ENCODE results near the gene SLC25A43.
"Not testable (repeated sequence)": the region's sequence is repeated elsewhere in the genome, so short reads cannot be mapped to it uniquely, and the experiment has no call there.

SLC25A43 gene

DNA sequence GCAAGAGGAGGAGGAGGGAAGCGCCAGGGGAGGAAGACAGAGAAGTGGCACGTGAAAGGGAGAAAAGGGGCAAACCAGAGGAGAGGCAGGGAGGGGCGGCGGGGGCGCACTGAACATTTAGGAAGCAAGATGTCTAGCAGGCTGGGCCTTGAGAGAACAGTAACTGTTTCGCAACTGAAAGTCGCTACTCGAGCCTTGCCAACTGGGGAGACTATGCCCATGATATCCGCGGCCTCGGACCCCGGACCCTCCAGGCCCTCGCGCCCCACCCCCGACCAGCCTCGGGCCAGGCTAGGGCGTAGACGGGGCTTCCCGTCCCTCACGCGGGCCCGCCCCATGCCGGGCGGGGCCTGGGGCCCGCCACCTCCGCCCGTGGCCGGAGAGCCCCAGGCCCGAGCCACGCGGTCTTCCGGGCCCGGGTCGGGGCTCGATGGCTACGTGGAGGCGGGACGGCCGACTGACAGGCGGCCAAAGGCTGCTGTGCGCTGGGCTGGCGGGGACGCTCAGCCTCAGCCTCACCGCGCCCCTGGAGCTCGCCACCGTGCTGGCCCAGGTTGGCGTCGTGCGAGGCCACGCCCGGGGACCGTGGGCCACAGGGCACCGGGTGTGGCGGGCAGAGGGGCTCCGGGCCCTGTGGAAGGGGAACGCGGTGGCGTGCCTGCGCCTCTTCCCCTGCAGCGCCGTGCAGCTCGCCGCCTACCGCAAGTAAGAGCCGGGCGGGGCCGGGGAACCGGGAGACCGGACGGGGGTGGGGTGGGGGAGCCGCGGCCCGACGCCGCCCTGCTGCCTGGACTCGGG is at the start of gene SLC25A43:
Gene SLC25A43, plus strand, starts transcription at position 363 of the 798 bp plus-strand sequence. Its CDS starts 68 bp downstream, at position 431.
- peak; percentile 59 for DNase-seq
- no peaks in the 10 kb centered on the region for H3K36me3 Mint-ChIP-seq (ENCODE audit: low read depth)
- H3K4me3 Mint-ChIP-seq = peak within 1 kb of the TSS; percentile 72
- H3K27me3 Mint-ChIP-seq = peaks cover 14% of the 10 kb centered on the region
- H3K4me1 Mint-ChIP-seq (ENCODE audit: low read depth) = peaks cover 13% of the 10 kb centered on the region
- H3K27ac Mint-ChIP-seq = peak within 1 kb of the TSS; percentile 79
- no peaks in the 10 kb centered on the region for H3K9me3 Mint-ChIP-seq

DNA sequence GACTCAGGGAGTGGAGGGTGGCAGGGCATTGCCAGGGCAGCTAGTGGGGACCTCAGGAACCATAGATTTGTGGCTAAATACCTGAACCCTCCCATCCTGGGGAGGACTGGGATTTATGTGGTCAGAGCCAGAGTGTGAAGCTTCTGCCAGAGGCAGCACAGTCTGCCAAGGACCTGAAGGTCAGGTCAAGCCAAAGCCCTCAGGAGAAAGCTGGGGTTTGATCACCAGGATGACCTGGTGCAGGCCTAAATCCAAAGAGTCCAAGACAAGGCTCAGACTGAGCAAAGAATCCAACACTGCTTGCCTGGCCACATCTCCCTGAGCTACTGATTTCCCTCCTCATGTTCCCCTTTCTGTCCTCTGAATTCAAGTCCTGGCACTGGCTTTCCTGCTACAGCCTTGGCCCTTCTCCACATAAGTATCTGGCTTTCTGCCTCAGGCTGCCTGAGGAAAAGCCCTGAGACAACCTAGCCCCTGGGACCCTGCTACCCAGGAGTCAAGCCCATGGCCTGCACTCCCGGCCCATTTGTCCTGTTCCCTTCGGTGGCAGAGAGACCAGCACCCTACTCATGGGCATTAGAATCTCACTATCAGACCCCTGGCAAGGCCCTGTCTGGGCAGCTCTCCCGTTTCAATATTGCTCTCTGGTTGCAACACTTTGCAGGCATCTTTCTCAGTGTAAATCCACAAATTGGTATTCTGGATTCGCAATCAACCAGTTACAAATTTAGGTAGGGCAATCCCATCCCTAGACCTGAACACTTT is 39.3 kb upstream of the SLC25A43 start:
- Mint-ChIP-seq H3K27me3 (peaks cover 23% of the 10 kb centered on the region), H3K27ac (no peak overlapping the region), H3K4me1 (ENCODE audit: low read depth) (no peaks in the 10 kb centered on the region), H3K4me3 (no peak overlapping the region), H3K9me3 (no peaks in the 10 kb centered on the region), H3K36me3 (ENCODE audit: low read depth) (no peaks in the 10 kb centered on the region)
- DNase-seq = no peak

DNA sequence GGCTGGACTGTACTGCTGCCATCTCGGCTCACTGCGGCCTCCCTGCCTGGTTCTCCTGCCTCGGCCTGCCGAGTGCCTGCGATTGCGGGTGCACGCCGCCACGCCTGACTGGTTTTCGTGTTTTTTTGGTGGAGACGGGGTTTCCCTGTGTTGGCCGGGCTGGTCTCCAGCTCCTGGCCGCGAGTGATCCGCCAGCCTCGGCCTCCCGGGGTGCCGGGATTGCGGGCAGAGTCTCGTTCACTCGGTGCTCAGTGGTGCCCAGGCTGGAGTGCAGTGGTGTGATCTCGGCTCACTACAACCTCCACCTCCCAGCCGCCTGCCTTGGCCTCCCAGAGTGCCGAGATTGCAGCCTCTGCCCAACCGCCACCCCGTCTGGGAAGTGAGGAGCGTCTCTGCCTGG is 37.7 kb upstream of the SLC25A43 start:
- peaks cover 21% of the 10 kb centered on the region for H3K27me3 Mint-ChIP-seq
- H3K27ac Mint-ChIP-seq; DNase-seq; H3K36me3 Mint-ChIP-seq (ENCODE audit: low read depth); H3K4me1 Mint-ChIP-seq (ENCODE audit: low read depth); H3K9me3 Mint-ChIP-seq; H3K4me3 Mint-ChIP-seq: not testable (repeated sequence)

DNA sequence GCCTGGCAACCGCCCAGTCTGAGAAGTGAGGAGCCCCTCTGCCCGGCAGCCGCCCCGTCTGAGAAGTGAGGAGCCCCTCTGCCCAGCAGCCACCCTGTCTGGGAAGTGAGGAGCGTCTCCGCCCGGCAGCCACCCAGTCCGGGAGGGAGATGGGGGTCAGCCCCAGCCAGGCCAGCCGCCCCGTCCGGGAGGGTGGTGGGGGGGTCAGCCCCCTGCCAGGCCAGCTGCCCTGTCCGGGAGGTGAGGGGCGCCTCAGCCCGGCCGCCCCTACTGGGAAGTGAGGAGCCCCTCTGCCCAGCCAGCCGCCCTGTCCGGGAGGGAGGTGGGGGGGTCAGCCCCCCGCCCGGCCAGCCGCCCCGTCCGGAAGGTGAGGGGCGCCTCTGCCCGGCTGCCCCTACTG is 37.1 kb upstream of the SLC25A43 start:
- peaks cover 25% of the 10 kb centered on the region for H3K27me3 Mint-ChIP-seq

DNA sequence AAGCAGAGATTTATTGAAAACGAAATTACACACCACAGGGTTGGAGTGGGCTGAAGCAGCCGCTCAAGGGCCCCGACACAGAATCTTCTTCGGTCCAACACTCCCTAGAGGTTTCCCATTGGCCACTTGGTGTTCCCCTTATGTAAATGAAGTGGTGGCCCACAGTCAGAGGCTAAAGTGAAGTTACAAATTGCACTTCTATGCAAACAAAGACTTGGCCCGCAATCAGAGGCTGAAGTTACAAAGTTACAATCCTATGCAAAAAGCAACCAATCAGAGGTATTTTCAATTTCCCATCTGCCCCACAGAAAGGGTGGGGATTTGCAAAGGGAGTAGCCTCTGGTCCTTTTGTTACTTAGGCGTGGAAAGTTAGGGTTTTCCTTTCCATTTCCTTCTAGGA is 35.7 kb upstream of the SLC25A43 start:
- Mint-ChIP-seq H3K27ac (no peak overlapping the region), H3K36me3 (ENCODE audit: low read depth) (no peaks in the 10 kb centered on the region), H3K27me3 (peaks cover 25% of the 10 kb centered on the region), H3K9me3 (no peaks in the 10 kb centered on the region), H3K4me1 (ENCODE audit: low read depth) (no peaks in the 10 kb centered on the region), H3K4me3 (no peak overlapping the region)
- DNase-seq = no peak

More for the DNA sequence above, 37.1 kb upstream of the SLC25A43 start:
- H3K9me3 Mint-ChIP-seq; DNase-seq; H3K4me3 Mint-ChIP-seq; H3K4me1 Mint-ChIP-seq (ENCODE audit: low read depth); H3K36me3 Mint-ChIP-seq (ENCODE audit: low read depth); H3K27ac Mint-ChIP-seq: not testable (repeated sequence)

DNA sequence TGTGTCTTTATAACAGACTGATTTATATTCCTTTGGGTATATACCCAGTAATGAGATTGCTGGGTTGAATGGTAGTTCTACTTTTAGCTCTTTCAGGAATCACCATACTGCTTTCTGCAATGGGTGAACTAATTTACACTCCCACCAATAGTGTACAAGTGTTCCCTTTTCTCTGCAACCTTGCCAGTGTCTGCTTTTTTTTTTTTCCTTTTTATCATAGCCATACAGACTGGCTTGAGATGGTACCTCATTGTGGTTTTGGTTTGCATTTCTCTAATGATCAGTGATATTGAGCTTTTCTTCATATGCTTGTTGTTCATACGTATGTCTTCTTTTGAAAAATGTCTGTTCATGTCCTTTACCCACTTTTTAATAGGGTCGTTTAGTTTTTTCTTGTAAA is 27.3 kb upstream of the SLC25A43 start:
- not testable (repeated sequence) for H3K4me3 Mint-ChIP-seq; H3K9me3 Mint-ChIP-seq; H3K36me3 Mint-ChIP-seq (ENCODE audit: low read depth); H3K27ac Mint-ChIP-seq; H3K4me1 Mint-ChIP-seq (ENCODE audit: low read depth); DNase-seq
- peaks cover 38% of the 10 kb centered on the region for H3K27me3 Mint-ChIP-seq

DNA sequence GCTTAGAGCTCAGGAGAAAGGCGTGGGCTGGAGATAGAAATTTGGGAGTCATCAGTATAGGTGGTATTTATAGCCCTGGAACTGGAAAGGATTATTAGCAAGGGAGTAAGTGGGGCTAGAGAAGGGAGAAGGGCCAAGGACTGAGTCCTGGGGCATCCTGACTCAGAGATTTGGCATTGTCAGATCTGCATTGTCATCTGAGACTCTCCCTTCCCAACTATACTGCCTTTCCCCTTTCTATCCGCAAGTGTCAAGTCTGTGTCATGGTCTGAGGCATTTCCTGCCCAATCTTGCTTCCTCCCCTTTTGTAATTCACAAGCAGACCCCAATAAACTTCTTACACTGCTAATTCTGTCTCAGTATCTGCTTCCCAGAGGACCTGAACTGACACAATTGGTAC is 24.4 kb upstream of the SLC25A43 start:
- no peaks in the 10 kb centered on the region for H3K9me3 Mint-ChIP-seq
- DNase-seq = no peak

DNA sequence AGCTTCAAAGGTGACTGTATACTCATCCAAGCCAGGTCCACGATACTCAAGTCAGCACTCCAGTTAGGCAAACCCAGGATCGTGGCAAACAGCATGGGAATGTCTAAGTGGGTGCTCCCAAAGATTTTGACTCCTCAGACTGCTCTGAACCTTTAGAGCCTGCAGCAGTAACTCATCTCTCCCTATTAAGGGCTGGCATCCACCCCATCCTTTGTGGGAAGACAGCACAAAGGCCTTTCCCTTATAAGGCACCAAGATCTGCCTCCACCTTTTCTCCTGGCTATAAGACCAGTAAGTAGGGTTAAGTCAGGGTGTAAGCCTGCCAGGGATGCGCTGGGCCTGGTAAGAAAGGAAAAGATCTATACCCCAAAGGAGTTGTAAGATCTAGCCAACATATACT is 23.6 kb upstream of the SLC25A43 start:
- no peak overlapping the region for H3K4me3 Mint-ChIP-seq
- H3K4me1 Mint-ChIP-seq (ENCODE audit: low read depth) = no peaks in the 10 kb centered on the region
- no peak overlapping the region for H3K27ac Mint-ChIP-seq
- DNase-seq = no peak
- no peaks in the 10 kb centered on the region for H3K9me3 Mint-ChIP-seq
- peaks cover 30% of the 10 kb centered on the region for H3K27me3 Mint-ChIP-seq
- no peaks in the 10 kb centered on the region for H3K36me3 Mint-ChIP-seq (ENCODE audit: low read depth)

More for the DNA sequence above, 24.4 kb upstream of the SLC25A43 start:
- Mint-ChIP-seq H3K36me3 (ENCODE audit: low read depth) (no peaks in the 10 kb centered on the region), H3K4me1 (ENCODE audit: low read depth) (no peaks in the 10 kb centered on the region), H3K27ac (no peak overlapping the region), H3K27me3 (peaks cover 34% of the 10 kb centered on the region), H3K4me3 (no peak overlapping the region)

DNA sequence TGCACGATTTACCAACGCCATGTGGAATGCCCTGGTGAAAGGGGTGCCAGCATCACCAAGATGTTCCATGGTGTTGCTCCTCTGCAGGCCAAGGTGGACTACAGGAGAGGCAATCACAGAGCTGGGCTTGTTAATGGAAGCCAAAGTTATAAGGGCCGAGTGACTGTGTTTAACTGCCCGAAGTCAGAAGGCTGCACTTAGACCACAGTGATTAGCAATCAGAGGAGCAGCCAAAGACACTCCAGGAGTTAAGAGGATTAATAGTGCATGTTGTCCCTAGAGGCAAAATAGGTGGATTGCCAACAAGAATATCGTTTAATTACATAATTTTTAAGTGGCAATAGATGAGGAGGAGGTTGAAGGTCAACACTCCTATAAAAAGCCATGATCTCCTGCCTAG is 22.8 kb upstream of the SLC25A43 start:
- H3K36me3 Mint-ChIP-seq (ENCODE audit: low read depth) = no peaks in the 10 kb centered on the region
- H3K27me3 Mint-ChIP-seq = peaks cover 30% of the 10 kb centered on the region
- H3K4me1 Mint-ChIP-seq (ENCODE audit: low read depth) = no peaks in the 10 kb centered on the region
- H3K27ac Mint-ChIP-seq = no peak overlapping the region
- H3K9me3 Mint-ChIP-seq = no peaks in the 10 kb centered on the region
- no peak overlapping the region for H3K4me3 Mint-ChIP-seq
- DNase-seq = no peak

DNA sequence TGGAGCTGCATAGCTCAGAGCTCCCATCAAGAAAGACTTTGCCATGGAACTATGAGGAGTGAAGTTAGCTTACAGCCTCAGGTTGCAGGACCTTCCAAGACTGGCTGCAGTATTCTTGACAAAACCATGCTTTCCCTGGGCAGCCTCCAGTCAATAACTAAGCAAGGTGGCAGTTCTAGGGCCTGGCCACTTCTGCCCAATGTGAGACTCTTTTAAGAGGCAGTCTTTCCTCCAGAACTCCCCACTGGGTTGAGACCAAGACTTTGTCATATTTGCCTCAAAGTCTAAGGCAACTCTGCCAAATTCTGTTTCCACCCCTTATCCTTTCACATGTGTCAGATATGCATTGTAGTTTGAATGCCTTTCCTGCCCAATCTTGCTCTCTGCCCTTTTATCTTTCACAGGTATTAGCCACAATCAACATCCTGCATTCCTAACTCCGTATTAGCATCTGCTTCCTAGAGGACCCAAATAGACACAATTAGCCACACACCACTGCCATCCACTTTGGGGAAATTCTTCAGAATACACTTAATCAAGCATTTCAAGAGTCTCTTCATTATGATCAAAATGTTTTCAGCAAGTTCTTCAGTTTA is 17.7 kb upstream of the SLC25A43 start:
- no peaks in the 10 kb centered on the region for H3K4me1 Mint-ChIP-seq (ENCODE audit: low read depth)
- DNase-seq = no peak
- H3K4me3 Mint-ChIP-seq = no peak overlapping the region
- no peaks in the 10 kb centered on the region for H3K9me3 Mint-ChIP-seq
- no peak overlapping the region for H3K27ac Mint-ChIP-seq
- peaks cover 2% of the 10 kb centered on the region for H3K27me3 Mint-ChIP-seq
- H3K36me3 Mint-ChIP-seq (ENCODE audit: low read depth) = no peaks in the 10 kb centered on the region

DNA sequence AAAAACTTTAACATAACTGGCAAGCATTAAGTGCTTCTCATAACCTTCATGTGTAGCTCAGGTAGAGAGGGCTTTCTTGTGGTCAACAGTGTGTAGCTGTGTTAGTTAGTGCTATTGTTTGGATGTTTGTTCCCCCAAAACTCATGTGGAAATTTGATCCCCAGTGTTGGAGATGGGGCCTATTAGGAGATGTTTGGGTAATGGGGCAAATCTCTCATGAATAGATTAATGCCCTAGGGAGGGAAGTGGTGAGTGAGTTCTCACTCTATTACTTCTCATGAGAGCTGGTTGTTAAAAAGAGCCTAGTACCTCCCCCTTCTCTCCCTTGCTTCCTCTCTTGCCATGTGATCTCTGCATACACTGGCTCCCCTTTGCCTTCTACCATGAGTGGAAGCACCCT is 16.5 kb upstream of the SLC25A43 start:
- H3K27me3 Mint-ChIP-seq = peaks cover 5% of the 10 kb centered on the region
- no peaks in the 10 kb centered on the region for H3K36me3 Mint-ChIP-seq (ENCODE audit: low read depth)
- no peak for DNase-seq
- no peak overlapping the region for H3K4me3 Mint-ChIP-seq
- H3K9me3 Mint-ChIP-seq = no peaks in the 10 kb centered on the region
- H3K27ac Mint-ChIP-seq = no peak overlapping the region
- no peaks in the 10 kb centered on the region for H3K4me1 Mint-ChIP-seq (ENCODE audit: low read depth)

DNA sequence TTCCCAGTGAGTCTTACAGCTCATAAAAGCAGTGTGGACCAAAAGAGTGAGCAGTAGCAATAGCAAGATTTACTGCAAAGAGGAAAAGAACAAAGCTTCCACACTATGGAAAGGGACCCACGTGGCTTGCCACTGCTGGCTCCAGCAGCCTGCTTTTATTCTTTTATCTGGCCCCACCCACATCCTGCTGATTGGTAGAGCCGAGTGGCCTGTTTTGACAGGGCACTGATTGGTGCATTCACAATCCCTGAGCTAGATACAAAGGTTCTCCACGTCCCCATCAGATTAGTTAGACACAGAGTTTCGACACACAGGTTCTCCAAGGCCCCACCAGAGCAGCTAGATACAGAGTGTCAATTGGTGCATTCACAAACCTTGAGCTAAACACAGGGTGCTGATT is 12.5 kb upstream of the SLC25A43 start:
- H3K36me3 Mint-ChIP-seq (ENCODE audit: low read depth); H3K4me1 Mint-ChIP-seq (ENCODE audit: low read depth); DNase-seq; H3K27me3 Mint-ChIP-seq; H3K4me3 Mint-ChIP-seq; H3K9me3 Mint-ChIP-seq; H3K27ac Mint-ChIP-seq: not testable (repeated sequence)

DNA sequence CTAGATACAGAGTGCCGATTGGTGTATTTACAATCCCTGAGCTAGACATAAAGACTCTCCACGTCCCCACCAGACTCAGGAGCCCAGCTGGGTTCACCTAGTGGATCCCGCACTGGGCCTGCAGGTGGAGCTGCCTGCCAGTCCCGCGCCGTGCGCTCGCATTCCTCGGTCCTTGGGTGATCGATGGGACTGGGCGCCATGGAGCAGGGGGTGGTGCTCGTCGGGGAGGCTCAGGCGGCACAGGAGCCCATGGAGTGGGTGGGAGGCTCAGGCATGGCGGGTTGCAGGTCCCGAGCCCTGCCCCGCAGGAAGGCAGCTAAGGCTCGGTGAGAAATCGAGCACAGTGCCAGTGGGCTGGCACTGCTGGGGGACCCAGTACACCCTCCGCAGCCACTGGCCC is 11.7 kb upstream of the SLC25A43 start:
- H3K27me3 Mint-ChIP-seq; H3K27ac Mint-ChIP-seq; H3K36me3 Mint-ChIP-seq (ENCODE audit: low read depth); DNase-seq; H3K4me3 Mint-ChIP-seq; H3K4me1 Mint-ChIP-seq (ENCODE audit: low read depth); H3K9me3 Mint-ChIP-seq: not testable (repeated sequence)

DNA sequence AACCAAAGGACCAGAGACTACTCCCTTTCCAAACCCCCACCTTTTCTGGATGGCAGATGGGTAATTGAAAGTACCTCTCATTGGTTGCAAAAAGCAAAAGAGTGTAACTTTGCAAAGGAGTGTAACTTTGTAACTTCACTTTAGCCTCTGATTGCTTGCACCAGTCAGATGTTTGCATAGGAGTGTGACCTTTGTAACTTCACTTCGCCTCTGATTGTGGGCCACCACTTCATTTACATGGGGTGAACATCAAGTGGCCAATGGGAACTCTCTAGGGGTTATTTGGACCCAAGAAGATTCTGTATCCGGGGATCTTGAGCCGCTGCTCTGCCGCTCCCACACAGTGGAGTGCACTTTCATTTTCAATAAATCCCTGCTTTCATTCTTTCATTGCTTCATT is 9.9 kb upstream of the SLC25A43 start:
- Mint-ChIP-seq H3K36me3 (ENCODE audit: low read depth) (no peaks in the 10 kb centered on the region), H3K4me3 (no peak overlapping the region), H3K27ac (no peak overlapping the region), H3K27me3 (peaks cover 17% of the 10 kb centered on the region), H3K4me1 (ENCODE audit: low read depth) (no peaks in the 10 kb centered on the region), H3K9me3 (no peaks in the 10 kb centered on the region)
- no peak for DNase-seq
